NCI-H146 treated with DMSO at 0.1 percent for 48 hours (cell line): ENCODE data around the gene PTCD3.
A peak's percentile ranks its signal among the peaks of the same experiment; 100 is the strongest.

Source experiments
- DNase-seq: peaks from one replicate; lab custom pipeline; 2025; ENCODE audit not compliant: unreplicated experiment; lab: John Stamatoyannopoulos, UW

The PTCD3 gene

DNA sequence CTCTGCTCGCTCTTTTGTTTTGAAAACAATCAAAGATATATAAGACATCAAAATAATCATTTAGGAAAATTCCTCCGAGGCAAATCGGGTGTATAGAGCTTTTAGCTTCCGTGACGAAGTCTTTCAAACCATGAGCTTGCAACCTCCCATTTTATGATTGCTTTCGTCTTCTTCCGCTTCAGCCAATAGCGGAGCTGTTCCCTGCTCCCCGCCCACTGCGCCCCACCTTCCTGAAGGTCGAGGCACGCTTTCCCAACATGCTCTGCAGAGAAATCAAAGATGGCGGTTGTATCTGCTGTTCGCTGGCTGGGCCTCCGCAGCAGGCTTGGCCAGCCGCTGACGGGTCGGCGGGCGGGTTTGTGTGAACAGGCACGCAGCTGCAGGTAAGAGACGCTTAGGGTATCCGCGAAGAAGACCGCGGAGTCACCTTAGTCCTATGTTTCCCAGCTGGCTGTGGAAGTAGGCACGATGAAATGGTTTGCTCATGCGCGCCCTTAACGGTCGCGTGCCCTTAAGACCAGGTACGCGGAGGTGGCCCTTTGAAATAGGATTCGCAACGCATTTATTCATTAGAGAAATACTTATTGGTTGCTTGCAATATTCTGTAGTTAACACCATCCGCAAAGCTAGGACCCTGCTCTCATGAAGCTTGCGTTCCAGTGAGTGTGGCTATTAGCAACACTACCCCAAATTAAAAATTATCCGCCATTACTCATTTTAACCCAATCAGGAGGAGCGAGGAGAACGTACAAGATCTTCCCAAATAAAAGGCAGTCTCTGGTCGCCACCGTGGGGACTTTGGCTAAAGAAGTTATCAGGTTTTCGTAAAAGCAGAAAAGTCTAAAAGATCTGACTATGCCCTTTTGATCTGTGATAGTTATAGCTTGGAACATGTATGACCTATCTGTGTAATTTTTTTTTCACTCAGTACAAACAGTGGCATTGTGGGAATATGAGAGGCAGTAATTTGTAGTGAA is at the start of gene PTCD3:
Gene PTCD3 (plus strand): TSS at position 267 of the 977 bp plus-strand sequence. CDS start 13 bp downstream, at position 280.
- peak; percentile 94 for DNase-seq

DNA sequence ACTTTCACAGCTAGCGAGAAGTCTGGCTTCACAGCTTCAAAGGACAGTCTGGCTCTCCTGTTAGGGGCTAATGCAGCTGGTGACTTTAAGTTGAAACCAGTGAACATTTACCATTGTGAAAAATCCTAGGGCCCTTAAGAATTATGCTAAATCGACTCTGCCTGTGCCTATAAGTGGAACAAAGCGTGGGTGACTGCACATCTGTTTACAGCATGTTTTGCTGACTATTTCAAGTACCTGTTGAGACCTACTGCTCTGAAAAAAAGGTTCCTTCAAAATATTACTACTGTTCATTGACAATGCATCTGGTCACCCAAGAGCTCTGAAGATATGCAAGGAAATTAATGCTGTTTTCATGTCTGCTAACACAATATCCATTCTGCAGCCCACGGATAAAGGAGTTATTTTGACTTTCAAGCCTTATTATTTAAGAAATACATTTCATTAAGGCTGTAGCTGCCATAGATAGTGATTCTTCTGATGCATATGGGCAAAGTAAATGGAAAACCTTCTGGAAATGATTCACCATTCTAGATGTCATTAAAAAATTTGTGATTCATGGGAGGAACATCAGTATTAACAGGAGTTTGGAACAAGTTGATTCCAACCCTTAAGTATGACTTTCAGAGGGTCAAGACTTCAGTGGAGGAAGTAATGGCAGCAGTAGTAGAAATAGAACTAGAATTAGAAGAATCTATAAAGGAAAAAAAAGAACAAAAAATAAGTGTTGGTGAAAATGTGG is 49.3 kb upstream of the PTCD3 start:
- no peak for DNase-seq

DNA sequence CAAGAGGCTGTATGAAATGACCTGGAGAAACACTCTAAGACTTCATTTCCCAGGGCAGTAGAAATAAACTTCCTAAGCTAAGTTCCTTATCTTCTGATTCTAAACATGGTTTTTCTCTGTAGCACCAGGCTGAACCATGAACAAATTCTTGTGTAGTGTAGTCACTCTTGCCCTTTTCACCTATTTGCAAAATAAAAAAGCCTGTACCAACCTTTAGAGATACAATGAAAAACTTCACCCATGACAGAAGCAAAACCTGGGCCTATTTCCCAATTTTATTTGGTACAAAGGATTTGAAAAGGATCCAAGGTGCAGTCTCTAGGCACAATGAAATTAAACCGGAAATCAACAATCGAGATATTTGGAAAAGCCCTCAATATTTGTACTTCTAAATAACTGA is 44.0 kb upstream of the PTCD3 start:
- DNase-seq, result no peak

DNA sequence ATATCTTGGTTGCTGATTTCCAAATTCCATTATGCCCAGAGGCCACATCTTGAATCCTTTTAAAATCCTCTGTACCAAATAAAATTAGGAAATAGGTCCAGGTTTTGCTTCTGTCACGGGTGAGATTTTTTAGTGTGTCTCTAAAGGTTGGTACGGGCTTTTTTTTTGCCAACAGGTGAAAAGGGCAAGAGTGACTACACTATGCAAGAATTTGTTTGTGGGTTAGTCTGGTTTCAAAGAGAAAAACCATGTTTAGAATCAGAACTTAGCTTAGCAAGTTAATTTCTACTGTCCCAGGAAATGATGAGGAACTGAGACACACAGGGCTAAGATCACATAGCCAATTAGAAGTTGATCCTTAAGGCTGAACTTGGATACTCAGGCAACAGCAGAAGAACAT is 42.0 kb upstream of the PTCD3 start:
- DNase-seq, result no peak

DNA sequence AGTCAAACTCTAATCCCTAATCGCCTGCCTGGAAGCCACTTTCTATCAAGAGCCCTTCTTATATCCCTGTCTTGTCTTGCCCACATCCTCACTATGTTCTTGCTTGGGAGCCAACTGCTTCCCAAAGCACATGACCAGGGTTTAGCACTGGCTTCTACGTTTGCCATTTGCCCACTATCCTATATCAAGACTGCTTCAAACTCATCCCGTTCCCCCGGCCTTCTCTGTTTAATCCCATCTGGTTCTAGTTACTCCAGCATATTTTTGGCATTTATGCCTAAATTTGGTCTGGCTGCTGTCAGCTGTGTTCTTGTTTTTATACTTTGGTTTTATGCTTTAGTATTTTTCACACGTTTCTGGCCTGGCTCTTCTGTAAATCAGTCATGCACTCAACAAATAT is 40.5 kb upstream of the PTCD3 start:
- no peak for DNase-seq

DNA sequence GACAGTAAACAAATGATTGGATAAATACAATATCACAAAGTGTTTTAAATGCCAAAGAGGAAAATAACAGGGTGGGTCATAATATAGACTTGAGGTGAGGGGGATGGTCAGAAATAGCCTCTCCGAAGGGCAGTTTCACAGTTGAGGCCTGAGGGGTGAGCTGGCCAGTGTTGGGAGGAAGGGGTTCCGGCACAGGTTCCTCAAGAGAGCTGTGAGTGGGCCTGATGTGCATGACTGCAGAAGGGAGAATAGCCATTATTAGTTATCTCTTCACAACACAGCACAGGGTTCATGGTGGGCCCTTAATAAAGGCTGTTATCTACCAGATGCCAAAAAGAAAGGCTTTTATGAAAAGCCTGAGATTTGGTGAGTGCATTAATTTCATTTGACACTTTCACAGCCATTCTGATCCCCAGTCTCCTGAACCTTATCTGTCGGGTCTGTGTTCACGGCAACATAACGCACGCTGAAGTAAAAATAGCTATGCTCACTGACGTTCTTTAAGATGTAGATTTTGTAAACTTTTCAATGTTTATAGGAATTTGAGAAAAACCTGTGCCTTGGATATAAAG is 39.9 kb upstream of the PTCD3 start:
- no peak for DNase-seq

DNA sequence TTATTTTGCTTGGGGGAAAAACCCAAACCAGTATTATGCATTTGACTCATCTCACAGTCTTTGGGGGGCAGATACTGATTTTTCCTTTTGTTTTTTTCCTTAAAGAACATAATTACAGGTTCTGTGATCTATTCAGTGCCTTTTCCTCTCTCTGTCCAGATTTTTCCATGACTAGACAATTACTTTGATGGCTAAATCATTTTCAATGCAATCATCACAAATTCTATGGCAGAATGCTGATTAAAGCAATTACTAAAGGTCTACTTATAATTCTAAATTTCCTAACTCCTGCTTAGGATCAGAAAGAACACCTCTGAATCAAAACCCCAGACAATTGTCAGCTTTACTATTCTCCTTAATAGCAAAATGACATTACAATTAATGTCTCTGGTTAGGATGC is 39.1 kb upstream of the PTCD3 start:
- DNase-seq, result no peak

DNA sequence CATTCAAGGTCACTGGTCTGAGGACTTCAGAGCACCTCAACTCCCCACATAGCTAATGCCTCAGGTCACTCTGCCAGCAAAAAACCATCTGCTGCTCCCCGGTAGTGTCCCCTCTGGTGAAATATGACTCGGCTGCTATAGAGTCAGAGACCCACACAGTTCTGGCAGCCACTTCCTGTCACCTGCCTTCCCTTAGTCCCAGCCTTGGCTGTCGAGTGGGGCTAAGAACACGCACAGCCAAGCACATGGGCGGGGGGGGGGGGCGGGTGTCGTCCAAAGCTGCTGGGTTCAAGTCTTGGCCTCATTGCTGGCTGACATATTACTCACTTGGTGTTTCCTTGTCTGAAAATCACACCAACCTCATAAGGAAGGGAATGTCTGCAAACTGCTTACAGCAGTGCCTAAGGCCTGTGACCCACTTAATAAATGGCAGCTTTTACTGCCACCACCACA is 37.9 kb upstream of the PTCD3 start:
- no peak for DNase-seq

DNA sequence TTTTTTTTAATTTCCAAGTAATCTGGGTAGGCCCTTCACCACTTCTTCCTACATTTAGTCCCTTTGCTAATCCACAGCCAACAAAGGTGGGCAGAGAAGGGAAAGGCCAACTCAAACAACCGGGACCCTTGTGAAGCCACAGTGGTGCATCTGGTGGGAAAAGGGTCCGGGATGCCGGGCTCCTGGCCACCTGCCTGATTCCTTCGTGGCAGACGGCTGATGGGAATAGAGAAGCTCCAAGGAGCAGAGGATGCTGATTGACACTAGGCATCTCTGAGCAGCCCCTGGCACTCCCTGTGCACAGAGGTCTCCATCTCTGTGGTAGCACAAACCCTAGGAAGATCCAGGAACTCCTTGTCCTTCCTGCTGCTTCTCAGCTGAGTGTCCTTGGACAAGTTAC is 37.4 kb upstream of the PTCD3 start:
- DNase-seq, result no peak

DNA sequence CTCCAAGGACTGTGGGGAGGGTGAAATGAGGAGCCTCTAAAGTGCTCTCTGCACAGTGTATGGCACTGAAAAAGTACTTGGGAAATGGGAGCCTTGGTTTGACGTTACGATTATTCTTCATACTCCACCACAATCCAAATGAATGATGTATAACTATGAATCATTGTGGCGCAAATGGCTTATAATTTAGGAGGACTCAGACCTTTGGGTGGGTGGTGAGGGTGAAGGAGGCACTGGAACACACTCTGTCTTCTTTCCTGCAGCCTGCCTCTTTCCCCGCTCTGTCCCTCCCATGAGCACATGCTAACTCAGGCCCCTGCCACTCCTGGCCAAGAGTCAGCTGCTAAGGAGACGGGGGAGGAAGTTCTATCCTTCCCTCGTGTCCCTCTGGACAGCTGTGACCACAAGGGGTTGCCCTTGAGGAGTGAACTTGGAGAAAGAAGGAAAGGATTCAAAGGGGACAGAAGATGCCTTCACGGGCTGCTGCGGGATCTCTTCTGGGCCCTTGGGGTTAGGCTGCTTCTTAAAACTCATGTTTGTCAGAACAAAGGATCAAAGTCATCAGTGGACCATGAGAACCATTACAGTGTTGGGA is 36.8 kb upstream of the PTCD3 start:
- no peak for DNase-seq

DNA sequence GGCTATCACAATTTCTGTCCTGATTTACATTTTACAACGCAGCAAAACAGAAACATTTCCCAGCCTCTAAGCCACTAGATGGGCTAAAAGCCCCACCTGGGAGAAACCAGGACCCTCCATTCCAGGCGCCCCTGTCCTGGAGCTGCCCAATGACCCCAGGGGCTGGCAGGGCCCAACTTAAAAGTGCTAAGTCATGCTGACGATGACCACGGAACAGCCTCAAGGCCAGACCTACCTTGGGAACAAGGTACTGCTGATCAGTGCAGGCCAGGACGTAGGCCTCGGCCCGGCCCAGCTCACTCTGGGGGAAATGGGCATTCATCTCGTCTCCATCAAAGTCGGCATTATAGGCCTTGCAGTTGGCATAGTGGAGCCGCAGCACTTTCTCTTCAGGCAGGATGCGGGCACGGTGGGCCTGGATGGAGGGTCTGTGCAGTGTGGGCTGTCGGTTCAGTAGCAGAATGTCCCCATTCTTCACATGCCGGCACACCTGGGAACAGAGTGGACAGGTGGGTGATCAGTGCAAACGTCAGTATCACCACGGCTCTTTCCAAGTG is 36.2 kb upstream of the PTCD3 start:
- no peak for DNase-seq

DNA sequence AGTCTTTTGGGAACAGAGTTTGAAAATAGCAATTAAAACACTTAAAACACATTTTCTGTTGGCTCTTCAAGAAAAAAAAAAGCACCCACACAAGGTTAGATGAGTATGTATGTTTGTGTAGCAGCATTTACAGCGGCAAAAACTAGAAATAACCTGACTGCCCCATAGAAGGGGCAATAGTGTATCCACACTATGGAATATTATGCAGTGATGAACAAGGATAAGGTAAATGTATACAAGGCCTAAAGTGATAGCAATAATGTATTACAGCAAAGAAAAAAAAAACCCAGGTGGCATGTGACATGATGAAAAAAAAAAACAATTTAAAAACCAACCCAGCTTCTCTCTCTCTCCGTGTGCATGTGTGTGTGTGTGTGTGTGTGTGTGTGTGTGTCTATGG is 35.2 kb upstream of the PTCD3 start:
- no peak for DNase-seq

DNA sequence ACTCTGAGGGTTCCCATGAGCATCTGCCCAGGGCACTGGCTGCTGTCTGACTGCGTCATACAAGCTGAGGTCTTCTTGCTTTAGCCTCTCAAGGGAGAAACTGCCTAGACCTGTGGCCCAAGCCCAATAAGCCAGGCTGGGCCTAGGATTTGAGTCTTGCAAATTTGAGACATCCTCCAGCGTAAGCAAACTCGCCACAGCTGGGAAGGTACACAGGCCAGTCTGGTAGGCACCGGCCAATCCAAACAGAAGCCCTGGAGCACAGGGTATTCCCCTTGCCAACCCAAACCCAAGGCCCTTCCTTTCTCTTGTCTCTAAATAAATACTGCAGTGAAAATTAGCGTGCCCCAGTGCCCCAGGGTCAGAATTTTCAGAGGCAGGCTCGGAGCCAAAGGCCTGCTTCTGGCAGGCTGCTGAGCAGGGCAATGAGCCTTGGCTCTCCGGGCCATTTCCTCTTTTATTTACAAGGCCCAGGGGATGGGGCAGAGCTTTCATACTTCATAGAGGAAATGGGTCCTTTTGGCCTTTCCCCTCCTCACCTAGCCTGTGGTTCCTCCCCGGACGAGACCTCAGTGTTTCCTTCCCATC is 33.7 kb upstream of the PTCD3 start:
- no peak for DNase-seq

DNA sequence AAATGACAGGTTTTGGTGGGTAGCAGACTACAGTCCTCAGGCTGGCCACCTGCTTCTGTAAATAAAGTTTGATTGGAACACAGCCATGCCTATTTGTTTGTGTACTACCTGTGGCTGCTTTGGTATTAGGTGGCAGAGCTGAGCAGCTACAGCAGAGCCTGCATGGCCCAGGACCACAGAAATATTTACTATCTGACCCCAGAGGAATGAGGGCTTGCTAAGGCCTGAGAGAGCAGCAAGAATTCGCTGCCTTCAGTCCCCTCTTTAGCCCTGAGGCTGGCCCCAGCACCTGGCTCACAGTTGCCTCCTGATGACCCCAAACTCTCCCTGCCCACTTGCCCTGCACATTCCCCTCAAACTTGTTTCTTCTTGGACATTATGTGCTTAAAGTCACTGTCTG is 32.8 kb upstream of the PTCD3 start:
- no peak for DNase-seq

DNA sequence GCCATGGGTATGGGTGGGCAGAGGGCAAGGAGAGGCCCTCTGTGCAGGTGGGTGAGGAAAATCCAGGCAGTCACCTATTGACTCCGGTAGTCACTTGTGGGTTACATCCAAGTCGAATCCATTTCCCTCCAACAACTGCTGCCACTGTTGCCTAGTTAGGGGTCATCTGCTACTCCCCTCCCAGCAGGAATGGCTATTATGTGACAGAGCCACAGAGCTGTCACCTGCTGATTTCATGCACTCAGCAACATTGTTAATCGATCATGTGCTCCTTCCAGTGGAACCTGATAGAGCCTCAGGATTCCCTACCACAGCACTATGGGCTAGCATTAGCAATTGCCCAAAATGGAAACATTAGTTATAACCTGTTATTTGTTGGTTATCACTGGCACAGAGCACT is 31.8 kb upstream of the PTCD3 start:
- no peak for DNase-seq

DNA sequence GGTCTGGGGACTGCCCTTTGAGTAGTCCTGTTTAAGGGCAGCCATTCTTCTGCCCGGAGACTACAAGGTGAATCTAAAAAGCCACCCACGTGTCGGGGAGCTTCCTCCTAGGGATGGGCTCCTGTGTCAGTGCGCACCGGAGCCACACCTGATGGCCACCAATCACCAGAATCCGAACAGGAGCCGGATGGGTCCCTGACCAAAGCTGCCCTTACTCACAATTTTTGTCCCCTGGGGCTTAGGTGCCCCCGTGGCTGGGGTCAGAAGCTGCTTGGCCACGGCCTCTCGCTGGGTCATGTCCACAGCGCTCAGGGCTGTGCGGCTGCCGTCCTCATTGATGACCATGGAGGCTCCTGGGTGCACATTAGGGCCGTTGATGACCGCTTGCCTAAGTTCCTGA is 31.2 kb upstream of the PTCD3 start:
- DNase-seq, result no peak

DNA sequence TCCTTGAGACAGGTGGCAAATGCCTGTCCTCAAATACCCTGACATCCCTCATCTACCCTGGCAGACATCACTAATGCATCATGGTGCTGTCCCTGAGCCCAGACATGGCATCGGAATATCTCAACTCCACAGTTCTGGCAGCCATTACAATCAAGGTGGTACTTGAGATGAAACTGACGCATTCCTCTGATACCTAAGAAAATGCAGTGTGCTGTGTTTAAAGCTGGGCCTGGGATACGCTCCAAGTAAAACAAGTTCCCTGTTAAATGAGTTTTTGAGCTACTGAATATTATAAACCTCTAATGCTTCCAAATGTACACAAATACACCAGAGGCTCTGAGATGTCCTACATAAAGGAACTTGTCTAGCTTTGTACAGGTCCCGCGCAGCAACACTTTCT is 30.1 kb upstream of the PTCD3 start:
- no peak for DNase-seq

DNA sequence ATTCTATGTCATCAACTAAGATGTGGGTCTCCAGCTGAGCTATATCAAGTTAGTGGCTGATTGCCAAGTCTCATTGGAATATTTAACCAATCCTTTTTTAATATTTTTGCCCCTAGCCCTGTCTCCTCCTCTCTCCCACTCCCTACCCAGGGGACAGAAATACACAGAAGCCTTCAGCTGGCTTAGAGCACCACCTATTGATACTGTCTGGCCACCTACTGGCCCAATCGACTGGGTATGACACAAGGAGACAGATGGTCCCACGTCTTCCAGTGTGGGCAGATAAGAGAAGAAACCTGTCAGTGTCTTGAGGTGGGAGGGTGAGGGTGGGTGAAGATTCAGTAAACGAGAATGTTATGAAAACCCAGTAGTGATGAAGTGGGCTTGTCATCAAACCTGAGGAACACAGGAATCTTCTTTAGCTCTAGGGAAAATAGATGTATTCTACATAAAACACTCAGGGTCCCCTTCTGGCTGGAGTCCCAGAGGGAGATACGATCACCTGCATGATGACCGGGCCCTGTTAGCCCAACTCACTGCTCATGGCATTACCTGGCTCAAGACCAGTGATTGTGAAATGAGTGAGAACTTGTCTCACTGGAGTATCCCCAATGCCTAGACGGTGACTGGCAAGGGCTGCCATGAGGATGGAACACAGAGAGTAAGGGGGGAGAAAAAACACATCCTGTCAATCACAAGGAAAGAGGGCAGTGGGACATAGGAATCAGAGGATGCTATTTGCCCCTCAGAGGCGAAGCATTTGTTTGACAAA is 27.1 kb upstream of the PTCD3 start:
- DNase-seq, result no peak

DNA sequence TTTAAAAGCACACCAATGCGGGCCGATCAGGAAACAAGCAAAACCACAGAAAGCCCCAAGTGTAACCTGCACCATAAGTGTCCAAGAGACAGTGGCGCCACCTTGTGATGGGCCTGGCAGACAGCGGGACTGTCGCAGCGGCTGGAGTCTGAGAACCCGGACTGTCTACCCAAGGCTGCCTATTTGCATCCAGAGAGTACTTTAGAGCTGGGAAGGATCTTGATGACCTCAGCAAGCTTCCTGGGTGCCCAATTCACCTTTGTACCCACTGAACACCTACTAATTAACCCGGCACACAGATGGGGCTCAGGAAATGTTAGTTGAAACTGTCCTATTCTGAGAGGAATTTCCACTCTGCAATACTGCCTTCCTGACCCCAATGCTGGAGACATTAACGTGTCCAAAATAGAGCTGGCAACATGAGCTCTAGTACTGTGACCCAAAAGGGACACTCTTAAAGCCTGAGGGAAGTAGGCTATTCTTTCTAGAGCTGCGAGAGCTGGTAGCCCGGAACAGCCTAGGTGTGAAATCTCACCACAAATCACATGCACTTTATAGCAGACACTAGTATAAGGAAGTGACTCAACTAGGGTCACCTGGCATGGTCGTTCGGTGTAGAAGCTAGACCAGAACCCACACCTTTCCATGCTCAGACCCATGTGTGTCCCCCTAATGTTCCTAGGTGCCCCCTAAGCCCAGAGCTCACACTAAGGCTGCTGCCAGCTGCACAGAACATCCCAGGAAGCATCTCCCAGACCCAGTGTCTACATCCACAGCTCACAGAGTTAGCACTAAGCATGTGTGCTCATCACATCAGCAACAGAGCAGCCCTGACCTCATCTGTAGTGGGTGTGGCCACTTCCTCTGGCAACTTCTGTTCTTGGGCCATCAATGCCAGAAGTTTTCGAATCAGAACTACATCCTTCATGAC is 25.8 kb upstream of the PTCD3 start:
- DNase-seq, result no peak
